Karpas-422 (cell line): Measurements from ENCODE around the gene PDPR. TPM values are rescaled to one million over a fixed set of nuclear protein-coding genes. Genes with fewer than 3 reads are reported as not detected.
"Not testable (repeated sequence)": the region's sequence is repeated elsewhere in the genome, so short reads cannot be mapped to it uniquely, and the experiment has no call there.

Experiments used
- DNase-seq: peaks from one replicate; pipeline ENCODE4 v3.0.0-alpha.2; 2015
- H2AFZ ChIP-seq: fragments of 200-600 bp; sonication (generic); 2 replicates; pipeline ENCODE4 v1.6.1; 2014; ENCODE audit warnings: antibody characterized with exemption, low read length, mixed read lengths
- H3K27ac ChIP-seq: fragments of 200-600 bp; sonication (generic); 2 replicates; pipeline ENCODE4 v1.5.1; 2014; ENCODE audit warnings: mild to moderate bottlenecking, low read length, moderate library complexity
- H3K27me3 ChIP-seq: fragments of 200-600 bp; sonication (generic); 2 replicates; pipeline ENCODE4 v1.6.1; 2014; ENCODE audit warnings: low read length, mixed read lengths
- H3K36me3 ChIP-seq: fragments of 200-600 bp; sonication (generic); 2 replicates; pipeline ENCODE4 v1.6.1; 2014; ENCODE audit warnings: low read length, mixed read lengths; ENCODE audit not compliant: insufficient read depth
- H3K4me1 ChIP-seq: fragments of 200-600 bp; sonication (generic); 2 replicates; pipeline ENCODE4 v1.6.1; 2014; ENCODE audit warnings: mild to moderate bottlenecking, low read length, mixed read lengths
- H3K4me2 ChIP-seq: fragments of 200-600 bp; sonication (generic); 2 replicates; pipeline ENCODE4 v1.6.1; 2014; ENCODE audit warnings: low read length, low read depth, mild to moderate bottlenecking; ENCODE audit not compliant: poor library complexity, severe bottlenecking
- H3K4me3 ChIP-seq: fragments of 200-600 bp; sonication (generic); 2 replicates; pipeline ENCODE4 v1.5.1; 2014; ENCODE audit warnings: mild to moderate bottlenecking, antibody characterized with exemption, low read length, mixed read lengths
- H3K79me2 ChIP-seq: fragments of 200-600 bp; sonication (generic); 2 replicates; pipeline ENCODE4 v1.6.1; 2014; ENCODE audit warnings: mild to moderate bottlenecking, low read length, mixed read lengths
- H3K9ac ChIP-seq: fragments of 200-600 bp; sonication (generic); 2 replicates; pipeline ENCODE4 v1.6.0; 2014; ENCODE audit warnings: low read length
- H3K9me2 ChIP-seq: fragments of 200-600 bp; sonication (generic), shearing (Covaris generic); replicated peaks from 2 replicates; pipeline ENCODE4 v1.6.0; 2014; ENCODE audit warnings: mild to moderate bottlenecking, low read length, moderate library complexity; ENCODE audit not compliant: insufficient read depth
- H3K9me3 ChIP-seq: fragments of 300-700, 200-600 bp; sonication (generic); 2 replicates; pipeline ENCODE4 v1.6.1; 2014; ENCODE audit warnings: low read length, mixed read lengths
- H4K20me1 ChIP-seq: fragments of 200-600 bp; sonication (generic); 2 replicates; pipeline ENCODE4 v1.6.1; 2014; ENCODE audit warnings: mild to moderate bottlenecking, antibody characterized with exemption, low read length, low read depth; ENCODE audit not compliant: insufficient read depth
- total RNA-seq: library from RNA; depleted of rRNA; stranded (reverse); fragments of >200 nt; shearing (Covaris generic); gene quantifications from 2 replicates; pipeline ENCODE4 v1.2.3, GENCODE V29; 2014; ENCODE audit warnings: low replicate concordance

The PDPR gene
- total RNA-seq, 1 experiment from 2014 or later = 14.7 TPM

GRCh38 chr16:70118776-70119175 lies 4.6 kb downstream of the PDPR start:
- H3K4me2 ChIP-seq, H3K27ac ChIP-seq, H3K4me3 ChIP-seq, DNase-seq, H3K9ac ChIP-seq, H2AFZ ChIP-seq, H3K9me2 ChIP-seq, H3K27me3 ChIP-seq, H4K20me1 ChIP-seq, H3K4me1 ChIP-seq, H3K9me3 ChIP-seq, H3K36me3 ChIP-seq: not testable (repeated sequence)
- peaks cover 34% of the 10 kb centered on the region for H3K79me2 ChIP-seq

DNA sequence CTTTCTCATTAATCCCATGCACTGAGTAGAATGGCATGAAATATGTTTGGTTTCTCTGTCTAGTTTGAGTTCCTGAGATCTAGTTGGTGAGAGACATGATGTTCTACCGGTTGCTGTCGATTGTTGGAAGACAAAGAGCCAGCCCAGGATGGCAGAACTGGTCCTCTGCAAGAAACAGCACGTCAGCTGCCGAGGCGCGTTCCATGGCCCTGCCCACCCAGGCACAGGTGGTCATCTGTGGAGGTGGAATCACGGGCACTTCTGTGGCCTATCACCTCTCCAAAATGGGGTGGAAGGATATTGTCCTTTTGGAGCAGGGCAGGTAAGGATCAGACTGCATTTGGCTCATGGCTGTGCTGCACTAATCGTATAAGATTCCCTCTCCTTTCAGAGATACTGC lies 6.3 kb downstream of the PDPR start:
- H3K9ac ChIP-seq, H4K20me1 ChIP-seq, DNase-seq, H3K4me1 ChIP-seq, H3K27ac ChIP-seq, H2AFZ ChIP-seq, H3K4me3 ChIP-seq, H3K36me3 ChIP-seq, H3K27me3 ChIP-seq, H3K9me3 ChIP-seq, H3K4me2 ChIP-seq, H3K9me2 ChIP-seq: not testable (repeated sequence)
- H3K79me2 ChIP-seq = peaks cover 24% of the 10 kb centered on the region

DNA sequence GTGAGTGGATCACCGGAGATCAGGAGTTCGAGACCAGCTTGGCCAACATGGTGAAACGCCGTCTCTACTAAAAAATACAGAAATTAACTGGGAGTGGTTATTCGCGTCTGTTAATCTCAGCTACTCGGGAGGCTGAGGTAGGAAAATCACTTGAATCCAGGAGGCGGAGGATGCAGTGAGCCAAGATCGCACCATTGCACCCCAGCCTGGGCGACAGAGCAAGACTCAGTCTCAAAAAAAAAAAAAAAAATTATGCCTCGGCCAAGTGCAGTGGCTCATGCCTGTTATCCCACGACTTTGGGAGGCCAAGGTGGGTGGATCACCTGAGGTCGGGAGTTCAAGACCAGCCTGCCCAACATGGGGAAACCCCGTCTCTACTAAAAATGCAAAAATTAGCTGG lies 9.7 kb downstream of the PDPR start:
- H3K27me3 ChIP-seq, H3K4me2 ChIP-seq, H3K4me1 ChIP-seq, H3K9ac ChIP-seq, H3K4me3 ChIP-seq, H4K20me1 ChIP-seq, DNase-seq, H3K79me2 ChIP-seq, H3K27ac ChIP-seq, H3K36me3 ChIP-seq, H2AFZ ChIP-seq, H3K9me3 ChIP-seq, H3K9me2 ChIP-seq: not testable (repeated sequence)

DNA sequence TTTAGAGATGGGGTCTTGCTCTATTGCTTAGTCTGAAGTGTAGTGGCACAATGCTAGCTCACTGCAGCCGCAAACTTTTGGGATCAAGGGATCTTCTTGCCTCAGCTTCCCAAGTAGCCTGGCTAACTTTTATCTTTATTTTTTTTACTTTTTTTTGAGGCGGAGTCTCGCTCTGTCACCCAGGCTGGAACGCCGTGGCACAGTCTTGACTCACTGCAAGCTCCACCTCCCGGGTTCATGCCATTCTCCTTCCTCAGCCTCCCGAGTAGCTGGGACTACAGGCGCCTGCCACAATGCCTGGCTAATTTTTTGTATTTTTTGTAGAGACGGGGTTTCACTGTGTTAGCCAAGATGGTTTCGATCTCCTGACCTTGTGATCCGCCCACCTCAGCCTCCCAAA lies 12.1 kb downstream of the PDPR start:
- not testable (repeated sequence) for H3K4me2 ChIP-seq, H3K27ac ChIP-seq, H4K20me1 ChIP-seq, H2AFZ ChIP-seq, H3K4me3 ChIP-seq, H3K9me2 ChIP-seq, H3K9ac ChIP-seq, H3K27me3 ChIP-seq, DNase-seq, H3K4me1 ChIP-seq, H3K9me3 ChIP-seq, H3K36me3 ChIP-seq, H3K79me2 ChIP-seq

- not testable (repeated sequence) for H2AFZ ChIP-seq, H3K9ac ChIP-seq, H3K4me1 ChIP-seq, H3K4me3 ChIP-seq, H3K79me2 ChIP-seq, H4K20me1 ChIP-seq, H3K9me3 ChIP-seq, H3K36me3 ChIP-seq, H3K4me2 ChIP-seq, H3K9me2 ChIP-seq, DNase-seq, H3K27ac ChIP-seq, H3K27me3 ChIP-seq
These were observed 13.6 kb downstream of the PDPR start for GRCh38 chr16:70127706-70128105.

DNA sequence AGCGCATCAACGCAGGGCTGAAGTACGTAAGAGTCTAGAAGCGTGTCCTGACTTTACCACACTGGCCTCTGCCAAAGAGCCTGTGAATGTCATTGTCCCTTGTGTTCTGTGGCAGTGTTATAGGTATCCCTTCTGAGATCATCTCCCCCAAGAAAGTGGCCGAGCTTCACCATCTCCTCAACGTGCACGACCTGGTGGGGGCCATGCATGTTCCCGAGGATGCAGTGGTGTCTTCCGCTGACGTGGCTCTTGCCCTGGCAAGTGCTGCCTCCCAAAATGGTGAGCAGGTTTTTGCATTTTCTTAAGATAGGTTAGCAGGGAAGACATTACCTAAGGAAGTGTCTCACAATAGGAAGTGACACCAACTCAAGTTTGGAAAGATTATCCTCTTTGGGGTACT lies 14.7 kb downstream of the PDPR start:
- not testable (repeated sequence) for H3K27me3 ChIP-seq, H3K4me2 ChIP-seq, H3K4me1 ChIP-seq, H4K20me1 ChIP-seq, H3K9ac ChIP-seq, H3K9me2 ChIP-seq, H3K36me3 ChIP-seq, H3K4me3 ChIP-seq, H2AFZ ChIP-seq, H3K79me2 ChIP-seq, DNase-seq, H3K9me3 ChIP-seq, H3K27ac ChIP-seq

- H2AFZ ChIP-seq, H4K20me1 ChIP-seq, H3K27ac ChIP-seq, H3K27me3 ChIP-seq, H3K9me3 ChIP-seq, H3K4me1 ChIP-seq, H3K36me3 ChIP-seq, DNase-seq, H3K9me2 ChIP-seq, H3K79me2 ChIP-seq, H3K4me2 ChIP-seq, H3K9ac ChIP-seq, H3K4me3 ChIP-seq: not testable (repeated sequence)
These were observed 21.7 kb downstream of the PDPR start for GRCh38 chr16:70135796-70136195.

DNA sequence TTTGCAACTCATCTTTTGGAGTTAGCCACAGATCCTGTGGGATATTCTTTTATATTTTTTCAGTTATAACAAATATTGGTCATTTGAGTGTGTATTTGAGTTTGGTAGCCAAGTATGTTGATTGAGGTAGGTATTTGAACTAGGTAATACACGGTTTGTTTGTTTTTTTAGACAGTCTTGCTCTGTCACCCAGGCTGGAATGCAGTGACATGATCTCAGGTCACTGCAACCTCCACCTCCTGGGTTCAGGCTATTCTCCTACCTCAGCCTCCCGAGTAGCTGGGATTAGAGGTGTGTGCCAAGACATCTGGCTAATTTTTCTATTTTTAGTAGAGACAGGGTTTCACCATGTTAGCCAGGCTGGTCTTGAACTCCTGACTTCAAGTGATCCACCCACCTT lies 22.5 kb downstream of the PDPR start:
- not testable (repeated sequence) for H3K27me3 ChIP-seq, H3K4me2 ChIP-seq, H3K9me3 ChIP-seq, H2AFZ ChIP-seq, H3K4me3 ChIP-seq, H3K9ac ChIP-seq, H3K27ac ChIP-seq, H4K20me1 ChIP-seq, H3K9me2 ChIP-seq, DNase-seq, H3K4me1 ChIP-seq, H3K36me3 ChIP-seq, H3K79me2 ChIP-seq

- not testable (repeated sequence) for H4K20me1 ChIP-seq, H3K9me3 ChIP-seq, H3K4me3 ChIP-seq, H3K9me2 ChIP-seq, DNase-seq, H3K27ac ChIP-seq, H3K4me2 ChIP-seq, H3K27me3 ChIP-seq, H3K9ac ChIP-seq, H3K36me3 ChIP-seq, H3K79me2 ChIP-seq, H3K4me1 ChIP-seq, H2AFZ ChIP-seq
These were observed 28.6 kb downstream of the PDPR start for GRCh38 chr16:70142739-70143138.
